SH-SY5Y (cell line): ENCODE results near the gene P2RX7.

Experiments
- GATA2 ChIP-seq: IDR thresholded peaks from 2 replicates; pipeline ENCODE4 v1.6.1; 2011; ENCODE audit warnings: mild to moderate bottlenecking, low read depth, low read length
- GATA3 ChIP-seq: IDR thresholded peaks from 2 replicates; pipeline ENCODE4 v1.6.1; 2011; ENCODE audit warnings: low read depth, mild to moderate bottlenecking, low read length, moderate library complexity

- TF ChIP-seq GATA3: no peak
- no peak for TF ChIP-seq GATA2
These were observed 5.6 kb downstream of the P2RX7 start for GRCh38 chr12:121138284-121138683.
